ENCODE results near the gene MAPRE2.

DNA sequence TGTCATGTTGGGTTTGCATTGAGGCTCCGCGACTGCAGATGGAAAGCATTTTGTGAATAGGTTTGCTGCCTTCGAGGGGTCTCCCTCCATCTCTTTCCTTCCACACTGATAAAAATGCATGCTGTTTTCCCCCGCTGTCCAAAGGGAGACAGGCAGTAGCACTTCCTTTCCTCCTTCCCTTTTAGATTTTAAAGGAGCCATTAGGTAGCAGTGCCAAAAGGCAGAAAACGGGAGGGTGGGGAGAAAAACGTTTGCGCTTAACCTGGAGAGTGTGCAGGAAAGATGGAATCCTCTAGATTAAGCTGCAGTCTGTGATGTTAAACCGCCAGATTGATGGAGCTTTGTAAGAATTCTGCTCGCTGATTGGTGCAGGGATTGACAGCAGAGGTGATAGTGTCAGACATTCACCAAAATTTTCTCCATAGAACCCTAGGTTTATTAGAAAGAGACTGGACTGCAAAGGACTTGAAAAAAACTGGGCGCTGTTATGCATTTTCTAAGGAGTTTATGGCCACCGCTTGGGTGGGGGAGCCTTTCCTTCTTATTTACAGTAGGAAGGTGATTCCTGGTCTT is 688 bp downstream of the MAPRE2 start:
- TF ChIP-seq, protein P1, sequence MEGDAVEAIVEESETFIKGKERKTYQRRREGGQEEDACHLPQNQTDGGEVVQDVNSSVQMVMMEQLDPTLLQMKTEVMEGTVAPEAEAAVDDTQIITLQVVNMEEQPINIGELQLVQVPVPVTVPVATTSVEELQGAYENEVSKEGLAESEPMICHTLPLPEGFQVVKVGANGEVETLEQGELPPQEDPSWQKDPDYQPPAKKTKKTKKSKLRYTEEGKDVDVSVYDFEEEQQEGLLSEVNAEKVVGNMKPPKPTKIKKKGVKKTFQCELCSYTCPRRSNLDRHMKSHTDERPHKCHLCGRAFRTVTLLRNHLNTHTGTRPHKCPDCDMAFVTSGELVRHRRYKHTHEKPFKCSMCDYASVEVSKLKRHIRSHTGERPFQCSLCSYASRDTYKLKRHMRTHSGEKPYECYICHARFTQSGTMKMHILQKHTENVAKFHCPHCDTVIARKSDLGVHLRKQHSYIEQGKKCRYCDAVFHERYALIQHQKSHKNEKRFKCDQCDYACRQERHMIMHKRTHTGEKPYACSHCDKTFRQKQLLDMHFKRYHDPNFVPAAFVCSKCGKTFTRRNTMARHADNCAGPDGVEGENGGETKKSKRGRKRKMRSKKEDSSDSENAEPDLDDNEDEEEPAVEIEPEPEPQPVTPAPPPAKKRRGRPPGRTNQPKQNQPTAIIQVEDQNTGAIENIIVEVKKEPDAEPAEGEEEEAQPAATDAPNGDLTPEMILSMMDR (IDR thresholded peaks at IDR 0.05; ENCODE audit: low read depth, low read length): no peak
- no peak for TF ChIP-seq EZH2phosphoT487 (IDR thresholded peaks at IDR 0.05; ENCODE audit: low read depth)
